Lower leg skin (tissue), 3 donors: Measurements from ENCODE around the gene MTTP.

ENCODE experiments used
- CTCF ChIP-seq, 3 donors: fragments of 450-650 bp; IDR thresholded peaks; one replicate each; pipeline ENCODE4 v1.5.1; 2016; ENCODE audit warnings: antibody characterized with exemption in 3 of 3, mild to moderate bottlenecking in 3 of 3, moderate library complexity in 2 of 3
- POLR2A ChIP-seq, 2 donors: fragments of 450-650 bp; IDR thresholded peaks; one replicate each; pipeline ENCODE4 v1.6.1; 2016 to 2017; ENCODE audit warnings: antibody characterized with exemption in 2 of 2, mild to moderate bottlenecking in 1 of 2, moderate library complexity in 1 of 2

GRCh38 chr4:99574530-99575324 is at the start of gene MTTP:
- TF ChIP-seq CTCF (IDR thresholded peaks at IDR 0.05) (no peak), POLR2A (IDR thresholded peaks at IDR 0.05) (no peak)
